Bone marrow (tissue), 2 donors: ENCODE measurements around the gene SCUBE2.
A peak's percentile ranks its signal among the peaks of the same experiment; 100 is the strongest.

Experiments
- DNase-seq, 2 donors: peaks; one replicate each; lab custom pipeline; 2025; lab: John Stamatoyannopoulos, UW

SCUBE2 gene

GRCh38 chr11:9091044-9091922 is at the start of gene SCUBE2:
Gene SCUBE2 (minus strand): TSS chr11:9091599. CDS start chr11:9091528, 71 bp downstream.
- no peak for DNase-seq

GRCh38 chr11:9141186-9141585 is 49.8 kb upstream of the SCUBE2 start:
- no peak for DNase-seq

- DNase-seq: no peak
Observed at GRCh38 chr11:9139628-9140357, 48.4 kb upstream of the SCUBE2 start.

- DNase-seq: peak in 1 of 2 donors; percentile 37
Observed at GRCh38 chr11:9138612-9139579, 47.5 kb upstream of the SCUBE2 start.

GRCh38 chr11:9138133-9138453 is 46.7 kb upstream of the SCUBE2 start:
- DNase-seq: no peak

GRCh38 chr11:9137293-9138132 is 46.1 kb upstream of the SCUBE2 start:
- peak; percentile 18 to 38 for DNase-seq

GRCh38 chr11:9136741-9137140 is 45.3 kb upstream of the SCUBE2 start:
- no peak for DNase-seq

GRCh38 chr11:9133956-9134355 is 42.6 kb upstream of the SCUBE2 start:
- DNase-seq: peak in 1 of 2 donors; percentile 64

GRCh38 chr11:9132203-9132878 is 40.9 kb upstream of the SCUBE2 start:
- DNase-seq: no peak

GRCh38 chr11:9130297-9130696 is 38.9 kb upstream of the SCUBE2 start:
- DNase-seq: peak in 1 of 2 donors; percentile 5

- DNase-seq: peak in 1 of 2 donors; percentile 4
Observed at GRCh38 chr11:9126636-9127035, 35.2 kb upstream of the SCUBE2 start.

GRCh38 chr11:9125185-9125886 is 33.9 kb upstream of the SCUBE2 start:
- DNase-seq: no peak

GRCh38 chr11:9123595-9124304 is 32.4 kb upstream of the SCUBE2 start:
- no peak for DNase-seq

- no peak for DNase-seq
Observed at GRCh38 chr11:9121469-9121796, 30.0 kb upstream of the SCUBE2 start.

GRCh38 chr11:9120664-9121468 is 29.5 kb upstream of the SCUBE2 start:
- no peak for DNase-seq

GRCh38 chr11:9118277-9118676 is 26.9 kb upstream of the SCUBE2 start:
- DNase-seq: no peak

GRCh38 chr11:9112075-9112474 is 20.7 kb upstream of the SCUBE2 start:
- no peak for DNase-seq
